ENCODE measurements around the gene ISCU.

GRCh38 chr12:108606492-108606891, 44.1 kb downstream of the ISCU start:
- TF ChIP-seq POLR2A (IDR thresholded peaks at IDR 0.05) = no peak
- TF ChIP-seq CTCF (IDR thresholded peaks at IDR 0.05) = no peak
